B cell (primary cell): ENCODE data around the gene KRTAP5-1. TPM values are rescaled to one million over a fixed set of nuclear protein-coding genes. Genes with fewer than 3 reads are reported as not detected.

Experiments used
- ATAC-seq: fragments of 200-7000 bp; cut with Tn5 transposase; one replicate; pipeline ENCODE4 v1.10.0; 2021; ENCODE audit warnings: low read depth, mild to moderate bottlenecking, moderate number of reproducible peaks, moderate library complexity
- CTCF ChIA-PET: fragments of 350-600 bp; sonication (Branson Sonifier 250); formaldehyde crosslinking; loops from one replicate; lab custom pipeline; 2021; ENCODE audit warnings: antibody characterized with exemption, inconsistent platforms; lab: Charles Lee
- POLR2A ChIA-PET: fragments of 350-600 bp; sonication (Branson Sonifier 250); formaldehyde crosslinking; loops from one replicate; lab custom pipeline; 2021; ENCODE audit warnings: antibody characterized with exemption; lab: Charles Lee
- DNase-seq: peaks from one replicate; pipeline ENCODE4 v3.0.0; 2013
- H2AFZ ChIP-seq: 2 replicates; pipeline ENCODE4 v1.6.1; 2012; ENCODE audit warnings: mild to moderate bottlenecking, low read depth, low read length; ENCODE audit not compliant: insufficient read depth, poor library complexity, severe bottlenecking
- H3K27ac ChIP-seq, 2 donors: 1 replicate in 1 of 2; 2 replicates in 1 of 2; pipeline ENCODE4 v1.5.1; 2012 to 2013; ENCODE audit warnings: low read length in 2 of 2, mild to moderate bottlenecking in 2 of 2, moderate library complexity in 1 of 2
- H3K27me3 ChIP-seq, 4 experiments: fragments of 200-600 bp in 1 of 4; sonication (generic) in 1 of 4; replicated peaks in 1 of 4; 1 replicate in 2 of 4; 2 replicates in 2 of 4; pipeline versions ENCODE4 v1.6.1 to v1.7.0; 2013 to 2016; ENCODE audit warnings: low read length in 3 of 4, mild to moderate bottlenecking in 2 of 4, mixed read lengths in 1 of 4, moderate library complexity in 1 of 4; ENCODE audit not compliant: insufficient read depth in 4 of 4, control insufficient read depth in 3 of 4; ENCODE audit errors: control extremely low read depth in 1 of 4
- H3K36me3 ChIP-seq, 2 experiments: replicated peaks in 1 of 2; 1 replicate in 1 of 2; 2 replicates in 1 of 2; pipeline versions ENCODE4 v1.6.1 to v1.7.1; 2013; ENCODE audit warnings: low read length in 1 of 2; ENCODE audit not compliant: insufficient read depth in 2 of 2, control insufficient read depth in 1 of 2; ENCODE audit errors: control extremely low read depth in 1 of 2, extremely low read depth in 1 of 2
- H3K4me1 ChIP-seq, 2 donors: fragments of 200-600 bp in 1 of 2; sonication (generic) in 1 of 2; 1 replicate in 1 of 2; 2 replicates in 1 of 2; pipeline versions ENCODE4 v1.5.1 to v1.6.1; 2013 to 2017; ENCODE audit warnings: low read length in 2 of 2; ENCODE audit not compliant: control insufficient read depth in 2 of 2, insufficient read depth in 2 of 2
- H3K4me2 ChIP-seq: replicated peaks from 2 replicates; pipeline ENCODE3; 2012; ENCODE audit warnings: mild to moderate bottlenecking, low read depth, low read length; ENCODE audit not compliant: poor library complexity, severe bottlenecking
- H3K4me3 ChIP-seq, 5 experiments: fragments of 200-600 bp in 1 of 5; sonication (generic) in 1 of 5; 1 replicate in 3 of 5; 2 replicates in 2 of 5; pipeline versions ENCODE4 v1.5.1 to v1.7.0; 2011 to 2016; ENCODE audit warnings: low read length in 4 of 5, mild to moderate bottlenecking in 4 of 5, low read depth in 2 of 5, control low read depth in 1 of 5, moderate library complexity in 1 of 5; ENCODE audit not compliant: insufficient read depth in 1 of 5; ENCODE audit errors: control extremely low read depth in 1 of 5, extremely low read depth in 1 of 5
- H3K79me2 ChIP-seq: fragments of 200-600 bp; sonication (generic); one replicate; pipeline ENCODE4 v1.6.0; 2016; ENCODE audit warnings: low read length; ENCODE audit not compliant: control insufficient read depth, insufficient read depth
- H3K9ac ChIP-seq: fragments of 200-600 bp; sonication (generic); 2 replicates; pipeline ENCODE4 v1.6.1; 2017; ENCODE audit warnings: mild to moderate bottlenecking, low read length, moderate library complexity
- H3K9me3 ChIP-seq, 3 donors: one replicate each; pipeline versions ENCODE4 v1.6.1 to v1.7.1; 2013; ENCODE audit warnings: low read length in 2 of 3; ENCODE audit not compliant: control insufficient read depth in 2 of 3, insufficient read depth in 1 of 3; ENCODE audit errors: control extremely low read depth in 1 of 3
- H4K20me1 ChIP-seq: 2 replicates; pipeline ENCODE4 v1.6.0; 2012; ENCODE audit warnings: mild to moderate bottlenecking, low read length; ENCODE audit not compliant: insufficient read depth, control insufficient read depth, poor library complexity, severe bottlenecking
- H3K27ac Mint-ChIP-seq: one replicate; pipeline ENCODE4 v1.8.0; 2021; ENCODE audit warnings: mixed read lengths
- H3K27me3 Mint-ChIP-seq: one replicate; pipeline ENCODE4 v1.8.0; 2021; ENCODE audit warnings: mixed read lengths
- H3K4me1 Mint-ChIP-seq: one replicate; pipeline ENCODE4 v1.8.0; 2021; ENCODE audit warnings: mixed read lengths
- H3K4me3 Mint-ChIP-seq: one replicate; pipeline ENCODE4 v1.8.0; 2021; ENCODE audit warnings: mixed read lengths
- H3K9me3 Mint-ChIP-seq: one replicate; pipeline ENCODE4 v1.8.0; 2022; ENCODE audit warnings: mixed read lengths; ENCODE audit not compliant: insufficient read depth
- CTCF ChIP-seq: fragments of 200-600 bp; IDR thresholded peaks from one replicate; pipeline ENCODE4 v1.8.0; 2022; ENCODE audit warnings: antibody characterized with exemption, mild to moderate bottlenecking
- EZH2 ChIP-seq: IDR thresholded peaks from 2 replicates; pipeline ENCODE4 v1.6.1; 2012; ENCODE audit warnings: borderline replicate concordance, low read depth, mild to moderate bottlenecking, moderate library complexity, low read length; ENCODE audit not compliant: insufficient read depth, poor library complexity, severe bottlenecking
- WGBS: methylation state at CpG from one replicate; pipeline ENCODE4 v1.1.5; 2013; ENCODE audit warnings: missing lambda C conversion rate; ENCODE audit not compliant: insufficient coverage; 5-methylcytosine and 5-hydroxymethylcytosine counted together
- intact Hi-C: fragments of 100-400 bp; cut with micrococcal nuclease; formaldehyde crosslinking; loops from one replicate; pipeline ENCODE4 v1.10.0; 2022
- polyA plus RNA-seq: library from polyadenylated mRNA; depleted of rRNA; stranded (reverse); fragments of >200 nt; gene quantifications from 2 replicates; pipeline ENCODE4 v1.2.3, GENCODE V29; 2012
- total RNA-seq, 2 donors: library from RNA; stranded (reverse); fragments of 120-200 nt in 1 of 2; gene quantifications; 1 replicate in 1 of 2; 2 replicates in 1 of 2; pipeline versions ENCODE4 v1.2.3 to v1.2.4, GENCODE V29; 2013 to 2022

KRTAP5-1 gene
- total and polyA plus RNA-seq, 2 donors (not counting 1 experiment from before 2014, with no cell fraction given), result not detected

- H3K9me3 Mint-ChIP-seq, result no peaks in the 10 kb centered on the region
- ChIA-PET POLR2A (interaction anchor here (0.5 kb wide), 1 partner anchor 12 kb away, joined by 5 read pairs; no protein-coding TSS in a partner anchor), CTCF (interaction anchor here (0.8 to 1.5 kb wide), 3 partner anchors 12 to 36 kb away, joined by 3 to 4 read pairs (median 3); no protein-coding TSS in a partner anchor)
- peaks cover 27% of the 10 kb centered on the region for H3K27me3 Mint-ChIP-seq
- Histone ChIP-seq H3K4me2 (no peak overlapping the region), H3K27me3 (peaks cover 0 to 30% (median 6%) of the 10 kb centered on the region in 4 experiments), H3K4me3 (no peak overlapping the region), H3K9ac (no peak overlapping the region), H4K20me1 (no peaks in the 10 kb centered on the region), H3K4me1 (peaks cover 0 to 10% of the 10 kb centered on the region in 2 donors), H3K9me3 (peaks cover 0 to 3% (median 0%) of the 10 kb centered on the region in 3 donors), H2AFZ (no peak overlapping the region), H3K36me3 (no peaks in the 10 kb centered on the region), H3K79me2 (no peaks in the 10 kb centered on the region), H3K27ac (no peak overlapping the region)
- H3K4me1 Mint-ChIP-seq, result peaks cover 7% of the 10 kb centered on the region
- WGBS, result 79% methylated on average over 26 of the region's 29 CpGs
- H3K27ac Mint-ChIP-seq, result no peak overlapping the region
- DNase-seq (no peak), ATAC-seq (no peak)
- no peak overlapping the region for H3K4me3 Mint-ChIP-seq
- TF ChIP-seq CTCF, result no peak
- no peak for TF ChIP-seq EZH2
- intact Hi-C loops, result no loop called here
Observed at GRCh38 chr11:1557904-1558774, 26.9 kb downstream of the KRTAP5-1 start.
